Panc1 (cell line): ENCODE results near the gene NCL. TPM values are rescaled to one million over a fixed set of nuclear protein-coding genes. Genes with fewer than 3 reads are reported as not detected.

ENCODE experiments used
- ATAC-seq: fragments of 200-7000 bp; cut with Tn5 transposase; 2 replicates; pipeline ENCODE4 v1.9.1; 2020; ENCODE audit warnings: mild to moderate bottlenecking, moderate library complexity
- BruUV-seq: library from RNA; stranded (reverse); fragments of 400-500 nt; replicated peaks from 2 replicates; lab custom pipeline; 2021; lab: Mats Ljungman, UMichigan
- CTCF ChIA-PET: fragments of 300-600 bp; sonication (Branson Sonifier 250); formaldehyde crosslinking; loops from one replicate; lab custom pipeline; 2022; ENCODE audit warnings: antibody characterized with exemption; lab: Charles Lee
- POLR2A ChIA-PET: fragments of 300-600 bp; sonication (Branson Sonifier 250); formaldehyde crosslinking; loops from one replicate; lab custom pipeline; 2022; ENCODE audit warnings: antibody characterized with exemption; lab: Charles Lee
- DNase-seq: peaks from one replicate; pipeline ENCODE4 v3.0.0-alpha.2; 2010; ENCODE audit warnings: low read depth, low spot score
- H3K27ac ChIP-seq: 2 replicates; pipeline ENCODE4 v1.5.1; 2011; ENCODE audit warnings: mild to moderate bottlenecking, low read length, inconsistent platforms
- H3K27me3 ChIP-seq: fragments of 200-500 bp; sonication (Bioruptor generic); 2 replicates; pipeline ENCODE4 v1.6.0; 2014; ENCODE audit warnings: low read length, inconsistent platforms; ENCODE audit not compliant: control insufficient read depth, insufficient read depth
- H3K36me3 ChIP-seq: fragments of 200-500 bp; sonication (Bioruptor generic); 2 replicates; pipeline ENCODE4 v1.5.1; 2014; ENCODE audit warnings: inconsistent platforms, mild to moderate bottlenecking, low read length, moderate library complexity; ENCODE audit not compliant: control insufficient read depth, insufficient read depth
- H3K4me1 ChIP-seq: 2 replicates; pipeline ENCODE4 v1.5.1; 2011; ENCODE audit warnings: inconsistent platforms, mild to moderate bottlenecking, low read length, moderate library complexity; ENCODE audit not compliant: control insufficient read depth, insufficient read depth
- H3K4me3 ChIP-seq, 2 experiments: 2 replicates each; pipeline ENCODE4 v1.5.1; 2011 to 2012; ENCODE audit warnings: low read depth in 2 of 2, low read length in 2 of 2, mild to moderate bottlenecking in 2 of 2, inconsistent platforms in 1 of 2, moderate library complexity in 1 of 2
- H3K9me3 ChIP-seq: fragments of 200-500 bp; sonication (Bioruptor generic); 2 replicates; pipeline ENCODE4 v1.5.1; 2014; ENCODE audit warnings: low read depth, mild to moderate bottlenecking, inconsistent platforms, low read length, moderate library complexity; ENCODE audit not compliant: control insufficient read depth, insufficient read depth
- POLR2AphosphoS5 ChIP-seq: IDR thresholded peaks from 2 replicates; pipeline ENCODE4 v1.6.1; 2012; ENCODE audit warnings: mild to moderate bottlenecking, low read depth, low read length, moderate library complexity
- SIN3A ChIP-seq: IDR thresholded peaks from 2 replicates; pipeline ENCODE4 v1.6.1; 2012; ENCODE audit warnings: low read depth, mild to moderate bottlenecking, low read length, moderate library complexity, borderline replicate concordance; ENCODE audit not compliant: insufficient read depth
- TCF7L2 ChIP-seq: IDR thresholded peaks from 2 replicates; pipeline ENCODE4 v1.6.1; 2011; ENCODE audit warnings: mild to moderate bottlenecking, low read depth, low read length, inconsistent platforms
- in situ Hi-C: cut with HindIII; loops from 2 replicates; pipeline ENCODE4 v1.10.0; 2016; ENCODE audit warnings: low sequenced_read_pairs, low pct_unique_long_range_greater_than_20kb
- intact Hi-C: fragments of 100-400 bp; cut with micrococcal nuclease; formaldehyde crosslinking; loops from one replicate; pipeline ENCODE4 v1.10.0; 2022; ENCODE audit not compliant: unreplicated experiment
- total RNA-seq: library from RNA; stranded (reverse); gene quantifications from one replicate; pipeline ENCODE4 v1.2.1, GENCODE V29; 2021; ENCODE audit not compliant: unreplicated experiment
- TF ChIP-seq, protein P1 (sequence below), 2 experiments: IDR thresholded peaks; 2 replicates each; pipeline ENCODE4 v1.6.1; 2011 to 2012; ENCODE audit warnings: low read depth in 2 of 2, control low read depth in 1 of 2, low read length in 1 of 2, mild to moderate bottlenecking in 1 of 2, moderate library complexity in 1 of 2; ENCODE audit not compliant: insufficient read depth in 1 of 2
- TF ChIP-seq, protein P2 (sequence below): fragments of 450-650 bp; IDR thresholded peaks from 2 replicates; pipeline ENCODE4 v1.5.1; 2017; ENCODE audit warnings: mild to moderate bottlenecking

NCL gene
- total RNA-seq, 1 experiment from 2014 or later: 778 TPM

DNA sequence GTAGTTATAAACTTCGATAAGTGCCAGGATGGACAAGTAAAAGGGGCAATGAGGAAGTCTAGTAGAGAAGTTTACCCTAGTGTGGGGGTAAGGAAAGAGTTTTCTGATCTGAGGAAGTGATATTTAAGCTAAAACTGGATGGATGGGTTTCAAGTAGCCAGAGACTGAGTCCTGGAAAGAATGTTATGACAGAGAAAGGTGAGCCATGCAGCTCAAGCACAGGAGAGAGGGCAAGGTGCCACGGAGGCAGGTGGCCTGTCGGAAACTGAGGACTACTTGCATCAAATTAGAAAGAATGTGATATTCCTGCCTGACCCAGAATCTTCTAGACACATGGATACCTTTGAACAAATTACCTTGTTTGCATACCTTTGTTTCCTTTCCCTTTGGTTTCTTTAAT lies 39.5 kb upstream of the NCL start:
- no TSS peak for BruUV-seq
- POLR2A ChIA-PET: no interaction called here
- in situ Hi-C loops: no loop called here

DNA sequence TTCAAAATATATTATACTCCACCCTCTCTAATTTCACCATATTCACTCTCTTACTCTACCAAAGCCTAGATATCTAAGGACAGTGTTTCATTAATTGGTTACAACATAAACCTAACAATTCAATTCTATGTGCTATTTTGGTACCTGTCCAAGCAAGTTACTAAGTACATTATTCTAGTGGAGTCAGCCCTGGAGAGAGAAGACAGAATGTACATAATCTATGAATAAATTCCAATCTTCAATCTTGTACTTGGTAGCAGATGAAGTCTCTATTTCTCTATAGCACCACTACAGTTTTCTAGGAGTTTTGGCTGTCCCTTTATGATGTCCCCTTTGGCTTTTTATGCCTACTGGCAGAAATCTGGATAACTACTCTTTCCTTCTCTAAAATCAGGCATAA lies 38.3 kb upstream of the NCL start:
- BruUV-seq: no TSS peak
- H3K4me3 ChIP-seq: no peak overlapping the region
- no peaks in the 10 kb centered on the region for H3K36me3 ChIP-seq
- in situ Hi-C loops (no loop called here), intact Hi-C loops (no loop called here)
- no peaks in the 10 kb centered on the region for H3K4me1 ChIP-seq
- H3K27ac ChIP-seq: no peak overlapping the region
- TF ChIP-seq SIN3A: no peak
- TF ChIP-seq, protein P1, sequence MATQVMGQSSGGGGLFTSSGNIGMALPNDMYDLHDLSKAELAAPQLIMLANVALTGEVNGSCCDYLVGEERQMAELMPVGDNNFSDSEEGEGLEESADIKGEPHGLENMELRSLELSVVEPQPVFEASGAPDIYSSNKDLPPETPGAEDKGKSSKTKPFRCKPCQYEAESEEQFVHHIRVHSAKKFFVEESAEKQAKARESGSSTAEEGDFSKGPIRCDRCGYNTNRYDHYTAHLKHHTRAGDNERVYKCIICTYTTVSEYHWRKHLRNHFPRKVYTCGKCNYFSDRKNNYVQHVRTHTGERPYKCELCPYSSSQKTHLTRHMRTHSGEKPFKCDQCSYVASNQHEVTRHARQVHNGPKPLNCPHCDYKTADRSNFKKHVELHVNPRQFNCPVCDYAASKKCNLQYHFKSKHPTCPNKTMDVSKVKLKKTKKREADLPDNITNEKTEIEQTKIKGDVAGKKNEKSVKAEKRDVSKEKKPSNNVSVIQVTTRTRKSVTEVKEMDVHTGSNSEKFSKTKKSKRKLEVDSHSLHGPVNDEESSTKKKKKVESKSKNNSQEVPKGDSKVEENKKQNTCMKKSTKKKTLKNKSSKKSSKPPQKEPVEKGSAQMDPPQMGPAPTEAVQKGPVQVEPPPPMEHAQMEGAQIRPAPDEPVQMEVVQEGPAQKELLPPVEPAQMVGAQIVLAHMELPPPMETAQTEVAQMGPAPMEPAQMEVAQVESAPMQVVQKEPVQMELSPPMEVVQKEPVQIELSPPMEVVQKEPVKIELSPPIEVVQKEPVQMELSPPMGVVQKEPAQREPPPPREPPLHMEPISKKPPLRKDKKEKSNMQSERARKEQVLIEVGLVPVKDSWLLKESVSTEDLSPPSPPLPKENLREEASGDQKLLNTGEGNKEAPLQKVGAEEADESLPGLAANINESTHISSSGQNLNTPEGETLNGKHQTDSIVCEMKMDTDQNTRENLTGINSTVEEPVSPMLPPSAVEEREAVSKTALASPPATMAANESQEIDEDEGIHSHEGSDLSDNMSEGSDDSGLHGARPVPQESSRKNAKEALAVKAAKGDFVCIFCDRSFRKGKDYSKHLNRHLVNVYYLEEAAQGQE (IDR thresholded peaks at IDR 0.05; ENCODE audit: insufficient read depth in 1 of 2, low read depth in 2 of 2, low read length in 1 of 2): no peak
- TF ChIP-seq, protein P2, sequence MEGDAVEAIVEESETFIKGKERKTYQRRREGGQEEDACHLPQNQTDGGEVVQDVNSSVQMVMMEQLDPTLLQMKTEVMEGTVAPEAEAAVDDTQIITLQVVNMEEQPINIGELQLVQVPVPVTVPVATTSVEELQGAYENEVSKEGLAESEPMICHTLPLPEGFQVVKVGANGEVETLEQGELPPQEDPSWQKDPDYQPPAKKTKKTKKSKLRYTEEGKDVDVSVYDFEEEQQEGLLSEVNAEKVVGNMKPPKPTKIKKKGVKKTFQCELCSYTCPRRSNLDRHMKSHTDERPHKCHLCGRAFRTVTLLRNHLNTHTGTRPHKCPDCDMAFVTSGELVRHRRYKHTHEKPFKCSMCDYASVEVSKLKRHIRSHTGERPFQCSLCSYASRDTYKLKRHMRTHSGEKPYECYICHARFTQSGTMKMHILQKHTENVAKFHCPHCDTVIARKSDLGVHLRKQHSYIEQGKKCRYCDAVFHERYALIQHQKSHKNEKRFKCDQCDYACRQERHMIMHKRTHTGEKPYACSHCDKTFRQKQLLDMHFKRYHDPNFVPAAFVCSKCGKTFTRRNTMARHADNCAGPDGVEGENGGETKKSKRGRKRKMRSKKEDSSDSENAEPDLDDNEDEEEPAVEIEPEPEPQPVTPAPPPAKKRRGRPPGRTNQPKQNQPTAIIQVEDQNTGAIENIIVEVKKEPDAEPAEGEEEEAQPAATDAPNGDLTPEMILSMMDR: no peak
- no peak for TF ChIP-seq TCF7L2
- no peak for TF ChIP-seq POLR2AphosphoS5
- no peaks in the 10 kb centered on the region for H3K9me3 ChIP-seq
- no peak for DNase-seq
- POLR2A ChIA-PET: no interaction called here
- no peak for ATAC-seq
- CTCF ChIA-PET: no interaction called here
- H3K27me3 ChIP-seq: no peaks in the 10 kb centered on the region

More for the DNA sequence above, 39.5 kb upstream of the NCL start:
- H3K4me1 ChIP-seq: no peaks in the 10 kb centered on the region
- no peaks in the 10 kb centered on the region for H3K36me3 ChIP-seq
- DNase-seq: no peak
- ATAC-seq: no peak
- H3K27me3 ChIP-seq: no peaks in the 10 kb centered on the region
- no peak overlapping the region for H3K27ac ChIP-seq
- H3K4me3 ChIP-seq: no peak overlapping the region
- CTCF ChIA-PET: no interaction called here
- H3K9me3 ChIP-seq: no peaks in the 10 kb centered on the region
- TF ChIP-seq POLR2AphosphoS5 (no peak), TCF7L2 (no peak)
- TF ChIP-seq, protein P1 (IDR thresholded peaks at IDR 0.05; ENCODE audit: insufficient read depth in 1 of 2, low read depth in 2 of 2, low read length in 1 of 2): no peak
- intact Hi-C loops: no loop called here
